Measurements from ENCODE around the gene FBXO24. TPM values are rescaled to one million over a fixed set of nuclear protein-coding genes. Genes with fewer than 3 reads are reported as not detected.

The FBXO24 gene
- total RNA-seq, 1 experiment from 2014 or later: 1.2 TPM

- H3K4me3 ChIP-seq: no peak overlapping the region
- H3K27me3 ChIP-seq: no peaks in the 10 kb centered on the region
- H3K9me3 ChIP-seq: no peaks in the 10 kb centered on the region
- H3K36me3 ChIP-seq: no peaks in the 10 kb centered on the region; the same call in 1 of the 2 replicates
- no peak for DNase-seq
Observed at GRCh38 chr7:100600730-100601038, 14.6 kb downstream of the FBXO24 start.

GRCh38 chr7:100602889-100603725 lies 17.0 kb downstream of the FBXO24 start:
- Histone ChIP-seq H3K4me3 (peak overlapping the region; percentile 61), H3K36me3 (peaks cover 9% of the 10 kb centered on the region), H3K9me3 (no peaks in the 10 kb centered on the region), H3K27me3 (no peaks in the 10 kb centered on the region)
- peak; percentile 80 for DNase-seq

- Histone ChIP-seq H3K9me3 (no peaks in the 10 kb centered on the region), H3K4me3 (peak overlapping the region; percentile 61), H3K36me3 (peaks cover 9% of the 10 kb centered on the region), H3K27me3 (no peaks in the 10 kb centered on the region)
- DNase-seq: no peak
Observed at GRCh38 chr7:100603726-100604027, 17.5 kb downstream of the FBXO24 start.

- Histone ChIP-seq H3K27me3 (no peaks in the 10 kb centered on the region), H3K4me3 (no peak overlapping the region)
- DNase-seq: no peak
Observed at GRCh38 chr7:100604028-100604975, 18.2 kb downstream of the FBXO24 start.

GRCh38 chr7:100604976-100605911 lies 19.1 kb downstream of the FBXO24 start:
- no peak for DNase-seq

More at GRCh38 chr7:100604028-100604975, 18.2 kb downstream of the FBXO24 start:
- no peaks in the 10 kb centered on the region for H3K9me3 ChIP-seq
- H3K36me3 ChIP-seq: peaks cover 9% of the 10 kb centered on the region

GRCh38 chr7:100606313-100606712 lies 20.2 kb downstream of the FBXO24 start:
- H3K9me3 ChIP-seq: no peaks in the 10 kb centered on the region
- H3K4me3 ChIP-seq: no peak overlapping the region
- H3K36me3 ChIP-seq: peaks cover 9% of the 10 kb centered on the region
- no peaks in the 10 kb centered on the region for H3K27me3 ChIP-seq
- no peak for DNase-seq

More at GRCh38 chr7:100604976-100605911, 19.1 kb downstream of the FBXO24 start:
- peaks cover 9% of the 10 kb centered on the region for H3K36me3 ChIP-seq
- H3K4me3 ChIP-seq: no peak overlapping the region
- H3K27me3 ChIP-seq: no peaks in the 10 kb centered on the region
- no peaks in the 10 kb centered on the region for H3K9me3 ChIP-seq

- no peak overlapping the region for H3K4me3 ChIP-seq
- H3K36me3 ChIP-seq: peaks cover 9% of the 10 kb centered on the region
- no peaks in the 10 kb centered on the region for H3K9me3 ChIP-seq
- H3K27me3 ChIP-seq: no peaks in the 10 kb centered on the region
- DNase-seq: peak; percentile 59
Observed at GRCh38 chr7:100607111-100607510, 21.0 kb downstream of the FBXO24 start.

- no peak for DNase-seq
- no peaks in the 10 kb centered on the region for H3K27me3 ChIP-seq
- H3K36me3 ChIP-seq: peaks cover 9% of the 10 kb centered on the region
- H3K9me3 ChIP-seq: no peaks in the 10 kb centered on the region
- no peak overlapping the region for H3K4me3 ChIP-seq
Observed at GRCh38 chr7:100609958-100610357, 23.8 kb downstream of the FBXO24 start.

GRCh38 chr7:100611983-100612729 lies 26.0 kb downstream of the FBXO24 start, which contains the start of gene MOSPD3:
Gene MOSPD3, plus strand, starts transcription at chr7:100612540. Its CDS starts 252 bp downstream, at chr7:100612792.
- peak; percentile 94 for DNase-seq
- Histone ChIP-seq H3K9me3 (no peaks in the 10 kb centered on the region), H3K36me3 (peaks cover 5% of the 10 kb centered on the region), H3K27me3 (no peaks in the 10 kb centered on the region), H3K4me3 (peak within 1 kb of the TSS; percentile 64)

GRCh38 chr7:100612730-100613390 lies 26.7 kb downstream of the FBXO24 start:
- Histone ChIP-seq H3K9me3 (no peaks in the 10 kb centered on the region), H3K36me3 (no peaks in the 10 kb centered on the region), H3K4me3 (peak overlapping the region; percentile 64), H3K27me3 (no peaks in the 10 kb centered on the region)
- no peak for DNase-seq

- Histone ChIP-seq H3K9me3 (no peaks in the 10 kb centered on the region), H3K4me3 (no peak overlapping the region; the same call in 1 of the 2 replicates), H3K36me3 (no peaks in the 10 kb centered on the region), H3K27me3 (no peaks in the 10 kb centered on the region)
- no peak for DNase-seq
Observed at GRCh38 chr7:100613412-100614175, 27.5 kb downstream of the FBXO24 start.

GRCh38 chr7:100614308-100614861 lies 28.3 kb downstream of the FBXO24 start:
- Histone ChIP-seq H3K36me3 (no peaks in the 10 kb centered on the region), H3K9me3 (no peaks in the 10 kb centered on the region), H3K4me3 (no peak overlapping the region), H3K27me3 (no peaks in the 10 kb centered on the region)
- DNase-seq: no peak

- no peaks in the 10 kb centered on the region for H3K9me3 ChIP-seq
- no peaks in the 10 kb centered on the region for H3K27me3 ChIP-seq
- H3K36me3 ChIP-seq: no peaks in the 10 kb centered on the region
- no peak for DNase-seq
- H3K4me3 ChIP-seq: no peak overlapping the region
Observed at GRCh38 chr7:100620239-100620638, 34.1 kb downstream of the FBXO24 start.

- Histone ChIP-seq H3K27me3 (no peaks in the 10 kb centered on the region), H3K9me3 (no peaks in the 10 kb centered on the region), H3K36me3 (no peaks in the 10 kb centered on the region), H3K4me3 (no peak overlapping the region)
- no peak for DNase-seq
Observed at GRCh38 chr7:100620804-100621203, 34.7 kb downstream of the FBXO24 start.

Data from MG63 (cell line).